GM23338 (cell line): Measurements from ENCODE around the gene BMPR1B. TPM values are rescaled to one million over a fixed set of nuclear protein-coding genes. Genes with fewer than 3 reads are reported as not detected.

ENCODE experiments used
- ATAC-seq: fragments of 200-7000 bp; cut with Tn5 transposase; 3 replicates; pipeline ENCODE4 v1.9.1; 2020
- DNase-seq: peaks from one replicate; pipeline ENCODE4 v3.0.0-alpha.2; 2015; ENCODE audit warnings: low spot score
- H2AFZ ChIP-seq: fragments of 200-600 bp; sonication (generic); 2 replicates; pipeline ENCODE4 v1.8.0; 2016; ENCODE audit warnings: antibody characterized with exemption, mild to moderate bottlenecking, moderate library complexity
- H3F3A ChIP-seq: fragments of 200-600 bp; sonication (generic); replicated peaks from 2 replicates; pipeline ENCODE4 v1.8.0; 2017; ENCODE audit warnings: antibody characterized with exemption, mixed run types, low read depth
- H3K27ac ChIP-seq: fragments of 200-600 bp; sonication (generic); 2 replicates; pipeline ENCODE4 v1.6.1; 2016; ENCODE audit warnings: low read depth
- H3K27me3 ChIP-seq: fragments of 200-600 bp; sonication (generic); 2 replicates; pipeline ENCODE4 v1.8.0; 2016; ENCODE audit warnings: mild to moderate bottlenecking, mixed run types, moderate library complexity; ENCODE audit not compliant: insufficient read depth
- H3K36me3 ChIP-seq: fragments of 200-600 bp; sonication (generic); 2 replicates; pipeline ENCODE4 v1.8.0; 2016; ENCODE audit warnings: mild to moderate bottlenecking; ENCODE audit not compliant: insufficient read depth
- H3K4me1 ChIP-seq: fragments of 200-600 bp; sonication (generic); 2 replicates; pipeline ENCODE4 v1.8.0; 2016; ENCODE audit warnings: mild to moderate bottlenecking, moderate library complexity; ENCODE audit not compliant: insufficient read depth
- H3K4me2 ChIP-seq: fragments of 200-600 bp; sonication (generic); 2 replicates; pipeline ENCODE4 v1.7.1; 2017; ENCODE audit warnings: mixed run types
- H3K4me3 ChIP-seq: fragments of 200-600 bp; sonication (generic); 2 replicates; pipeline ENCODE4 v1.6.1; 2016; ENCODE audit warnings: mixed run types
- H3K79me2 ChIP-seq: fragments of 200-600 bp; sonication (generic); replicated peaks from 2 replicates; pipeline ENCODE4 v1.8.0; 2017; ENCODE audit warnings: mild to moderate bottlenecking; ENCODE audit not compliant: insufficient read depth
- H3K9me2 ChIP-seq: fragments of 200-600 bp; sonication (generic); 2 replicates; pipeline ENCODE4 v1.8.0; 2017; ENCODE audit not compliant: insufficient read depth
- H4K20me1 ChIP-seq: fragments of 200-600 bp; sonication (generic); replicated peaks from 2 replicates; pipeline ENCODE4 v1.8.0; 2017; ENCODE audit warnings: mild to moderate bottlenecking; ENCODE audit not compliant: insufficient read depth
- H3K27ac Mint-ChIP-seq: 2 replicates; pipeline ENCODE4 v1.8.0; 2020; ENCODE audit warnings: inconsistent platforms, mild to moderate bottlenecking, moderate library complexity, mixed read lengths
- H3K27me3 Mint-ChIP-seq: 3 replicates; pipeline ENCODE4 v1.8.0; 2022; ENCODE audit warnings: low read depth, mild to moderate bottlenecking, moderate library complexity, mixed read lengths, inconsistent platforms; ENCODE audit not compliant: insufficient read depth, poor library complexity
- H3K36me3 Mint-ChIP-seq: 3 replicates; pipeline ENCODE4 v1.8.0; 2021; ENCODE audit warnings: low read depth, mild to moderate bottlenecking, inconsistent platforms, moderate library complexity, mixed read lengths
- H3K4me1 Mint-ChIP-seq: 3 replicates; pipeline ENCODE4 v1.8.0; 2020; ENCODE audit warnings: mild to moderate bottlenecking, inconsistent platforms, mixed read lengths
- H3K4me3 Mint-ChIP-seq: 3 replicates; pipeline ENCODE4 v1.8.0; 2021; ENCODE audit warnings: moderate library complexity, mild to moderate bottlenecking, inconsistent platforms, mixed read lengths
- H3K9me3 Mint-ChIP-seq: 3 replicates; pipeline ENCODE4 v1.8.0; 2020; ENCODE audit warnings: moderate library complexity, mild to moderate bottlenecking, inconsistent platforms, mixed read lengths
- EZH2 ChIP-seq: fragments of 200-600 bp; sonication (generic); IDR thresholded peaks from one replicate; pipeline ENCODE4 v1.8.0; 2017; ENCODE audit warnings: antibody characterized with exemption, mild to moderate bottlenecking, low read depth; ENCODE audit not compliant: unreplicated experiment
- JUNB ChIP-seq: IDR thresholded peaks from one replicate; pipeline ENCODE4 v1.6.1; 2016; ENCODE audit warnings: antibody characterized with exemption; ENCODE audit not compliant: unreplicated experiment
- STAT1 ChIP-seq: IDR thresholded peaks from one replicate; pipeline ENCODE4 v1.6.1; 2016; ENCODE audit warnings: antibody characterized with exemption; ENCODE audit not compliant: unreplicated experiment
- ZNF114 ChIP-seq: fragments of 250-450 bp; sonication (Bioruptor Pico); IDR thresholded peaks from 2 replicates; pipeline ENCODE4 v1.5.0; 2020; ENCODE audit warnings: mild to moderate bottlenecking, moderate library complexity
- polyA plus RNA-seq: library from polyadenylated mRNA; unstranded; fragments of >200 nt; fragmentation: Nextera tagmentation; extraction: Ambion mirVana; gene quantifications from 2 replicates; pipeline ENCODE4 v1.2.1, GENCODE V29; 2016
- total RNA-seq: library from RNA; depleted of rRNA; stranded (reverse); fragments of >200 nt; shearing (Covaris generic); gene quantifications from 2 replicates; pipeline ENCODE4 v1.2.3, GENCODE V29; 2014
- TF ChIP-seq, protein P1 (sequence below): IDR thresholded peaks from one replicate; pipeline ENCODE4 v1.6.1; 2018; ENCODE audit warnings: antibody characterized with exemption; ENCODE audit not compliant: unreplicated experiment
- TF ChIP-seq, protein P2 (sequence below): fragments of 250-450 bp; sonication (Bioruptor Pico); IDR thresholded peaks from 2 replicates; pipeline ENCODE4 v1.5.0; 2020; ENCODE audit warnings: mild to moderate bottlenecking, moderate library complexity
- TF ChIP-seq, protein P3 (sequence below), 2 experiments: fragments of 200-600 bp in 1 of 2; sonication (generic) in 1 of 2; conservative IDR thresholded peaks; 2 replicates each; pipeline versions ENCODE4 v1.5.1 to v1.6.1; 2016 to 2017; ENCODE audit warnings: antibody characterized with exemption in 2 of 2, low read depth in 2 of 2, mild to moderate bottlenecking in 2 of 2, moderate library complexity in 1 of 2

The BMPR1B gene
- total and polyA plus RNA-seq, 2 experiments from 2014 or later = 0.48 to 1.0 TPM

- Histone ChIP-seq H3K4me3 (no peak overlapping the region), H3K4me2 (no peak overlapping the region), H3K79me2 (no peaks in the 10 kb centered on the region), H3K27ac (no peak overlapping the region), H4K20me1 (no peaks in the 10 kb centered on the region), H3K27me3 (no peaks in the 10 kb centered on the region), H3K4me1 (no peaks in the 10 kb centered on the region), H3K9me2 (no peaks in the 10 kb centered on the region), H2AFZ (peak overlapping the region; percentile 70; the same call in 1 of the 2 replicates), H3F3A (no peaks in the 10 kb centered on the region), H3K36me3 (no peaks in the 10 kb centered on the region)
- DNase-seq (no peak), ATAC-seq (peak; percentile 48; the same call in 1 of the 3 replicates)
- Mint-ChIP-seq H3K9me3 (no peaks in the 10 kb centered on the region), H3K4me3 (no peak overlapping the region), H3K36me3 (no peaks in the 10 kb centered on the region), H3K27ac (no peak overlapping the region), H3K27me3 (peaks cover 2% of the 10 kb centered on the region), H3K4me1 (peaks cover 16% of the 10 kb centered on the region)
- TF ChIP-seq STAT1 = no peak
- TF ChIP-seq, protein P1, sequence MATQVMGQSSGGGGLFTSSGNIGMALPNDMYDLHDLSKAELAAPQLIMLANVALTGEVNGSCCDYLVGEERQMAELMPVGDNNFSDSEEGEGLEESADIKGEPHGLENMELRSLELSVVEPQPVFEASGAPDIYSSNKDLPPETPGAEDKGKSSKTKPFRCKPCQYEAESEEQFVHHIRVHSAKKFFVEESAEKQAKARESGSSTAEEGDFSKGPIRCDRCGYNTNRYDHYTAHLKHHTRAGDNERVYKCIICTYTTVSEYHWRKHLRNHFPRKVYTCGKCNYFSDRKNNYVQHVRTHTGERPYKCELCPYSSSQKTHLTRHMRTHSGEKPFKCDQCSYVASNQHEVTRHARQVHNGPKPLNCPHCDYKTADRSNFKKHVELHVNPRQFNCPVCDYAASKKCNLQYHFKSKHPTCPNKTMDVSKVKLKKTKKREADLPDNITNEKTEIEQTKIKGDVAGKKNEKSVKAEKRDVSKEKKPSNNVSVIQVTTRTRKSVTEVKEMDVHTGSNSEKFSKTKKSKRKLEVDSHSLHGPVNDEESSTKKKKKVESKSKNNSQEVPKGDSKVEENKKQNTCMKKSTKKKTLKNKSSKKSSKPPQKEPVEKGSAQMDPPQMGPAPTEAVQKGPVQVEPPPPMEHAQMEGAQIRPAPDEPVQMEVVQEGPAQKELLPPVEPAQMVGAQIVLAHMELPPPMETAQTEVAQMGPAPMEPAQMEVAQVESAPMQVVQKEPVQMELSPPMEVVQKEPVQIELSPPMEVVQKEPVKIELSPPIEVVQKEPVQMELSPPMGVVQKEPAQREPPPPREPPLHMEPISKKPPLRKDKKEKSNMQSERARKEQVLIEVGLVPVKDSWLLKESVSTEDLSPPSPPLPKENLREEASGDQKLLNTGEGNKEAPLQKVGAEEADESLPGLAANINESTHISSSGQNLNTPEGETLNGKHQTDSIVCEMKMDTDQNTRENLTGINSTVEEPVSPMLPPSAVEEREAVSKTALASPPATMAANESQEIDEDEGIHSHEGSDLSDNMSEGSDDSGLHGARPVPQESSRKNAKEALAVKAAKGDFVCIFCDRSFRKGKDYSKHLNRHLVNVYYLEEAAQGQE = no peak
- TF ChIP-seq EZH2 = no peak
- no peak for TF ChIP-seq JUNB
- TF ChIP-seq, protein P2, sequence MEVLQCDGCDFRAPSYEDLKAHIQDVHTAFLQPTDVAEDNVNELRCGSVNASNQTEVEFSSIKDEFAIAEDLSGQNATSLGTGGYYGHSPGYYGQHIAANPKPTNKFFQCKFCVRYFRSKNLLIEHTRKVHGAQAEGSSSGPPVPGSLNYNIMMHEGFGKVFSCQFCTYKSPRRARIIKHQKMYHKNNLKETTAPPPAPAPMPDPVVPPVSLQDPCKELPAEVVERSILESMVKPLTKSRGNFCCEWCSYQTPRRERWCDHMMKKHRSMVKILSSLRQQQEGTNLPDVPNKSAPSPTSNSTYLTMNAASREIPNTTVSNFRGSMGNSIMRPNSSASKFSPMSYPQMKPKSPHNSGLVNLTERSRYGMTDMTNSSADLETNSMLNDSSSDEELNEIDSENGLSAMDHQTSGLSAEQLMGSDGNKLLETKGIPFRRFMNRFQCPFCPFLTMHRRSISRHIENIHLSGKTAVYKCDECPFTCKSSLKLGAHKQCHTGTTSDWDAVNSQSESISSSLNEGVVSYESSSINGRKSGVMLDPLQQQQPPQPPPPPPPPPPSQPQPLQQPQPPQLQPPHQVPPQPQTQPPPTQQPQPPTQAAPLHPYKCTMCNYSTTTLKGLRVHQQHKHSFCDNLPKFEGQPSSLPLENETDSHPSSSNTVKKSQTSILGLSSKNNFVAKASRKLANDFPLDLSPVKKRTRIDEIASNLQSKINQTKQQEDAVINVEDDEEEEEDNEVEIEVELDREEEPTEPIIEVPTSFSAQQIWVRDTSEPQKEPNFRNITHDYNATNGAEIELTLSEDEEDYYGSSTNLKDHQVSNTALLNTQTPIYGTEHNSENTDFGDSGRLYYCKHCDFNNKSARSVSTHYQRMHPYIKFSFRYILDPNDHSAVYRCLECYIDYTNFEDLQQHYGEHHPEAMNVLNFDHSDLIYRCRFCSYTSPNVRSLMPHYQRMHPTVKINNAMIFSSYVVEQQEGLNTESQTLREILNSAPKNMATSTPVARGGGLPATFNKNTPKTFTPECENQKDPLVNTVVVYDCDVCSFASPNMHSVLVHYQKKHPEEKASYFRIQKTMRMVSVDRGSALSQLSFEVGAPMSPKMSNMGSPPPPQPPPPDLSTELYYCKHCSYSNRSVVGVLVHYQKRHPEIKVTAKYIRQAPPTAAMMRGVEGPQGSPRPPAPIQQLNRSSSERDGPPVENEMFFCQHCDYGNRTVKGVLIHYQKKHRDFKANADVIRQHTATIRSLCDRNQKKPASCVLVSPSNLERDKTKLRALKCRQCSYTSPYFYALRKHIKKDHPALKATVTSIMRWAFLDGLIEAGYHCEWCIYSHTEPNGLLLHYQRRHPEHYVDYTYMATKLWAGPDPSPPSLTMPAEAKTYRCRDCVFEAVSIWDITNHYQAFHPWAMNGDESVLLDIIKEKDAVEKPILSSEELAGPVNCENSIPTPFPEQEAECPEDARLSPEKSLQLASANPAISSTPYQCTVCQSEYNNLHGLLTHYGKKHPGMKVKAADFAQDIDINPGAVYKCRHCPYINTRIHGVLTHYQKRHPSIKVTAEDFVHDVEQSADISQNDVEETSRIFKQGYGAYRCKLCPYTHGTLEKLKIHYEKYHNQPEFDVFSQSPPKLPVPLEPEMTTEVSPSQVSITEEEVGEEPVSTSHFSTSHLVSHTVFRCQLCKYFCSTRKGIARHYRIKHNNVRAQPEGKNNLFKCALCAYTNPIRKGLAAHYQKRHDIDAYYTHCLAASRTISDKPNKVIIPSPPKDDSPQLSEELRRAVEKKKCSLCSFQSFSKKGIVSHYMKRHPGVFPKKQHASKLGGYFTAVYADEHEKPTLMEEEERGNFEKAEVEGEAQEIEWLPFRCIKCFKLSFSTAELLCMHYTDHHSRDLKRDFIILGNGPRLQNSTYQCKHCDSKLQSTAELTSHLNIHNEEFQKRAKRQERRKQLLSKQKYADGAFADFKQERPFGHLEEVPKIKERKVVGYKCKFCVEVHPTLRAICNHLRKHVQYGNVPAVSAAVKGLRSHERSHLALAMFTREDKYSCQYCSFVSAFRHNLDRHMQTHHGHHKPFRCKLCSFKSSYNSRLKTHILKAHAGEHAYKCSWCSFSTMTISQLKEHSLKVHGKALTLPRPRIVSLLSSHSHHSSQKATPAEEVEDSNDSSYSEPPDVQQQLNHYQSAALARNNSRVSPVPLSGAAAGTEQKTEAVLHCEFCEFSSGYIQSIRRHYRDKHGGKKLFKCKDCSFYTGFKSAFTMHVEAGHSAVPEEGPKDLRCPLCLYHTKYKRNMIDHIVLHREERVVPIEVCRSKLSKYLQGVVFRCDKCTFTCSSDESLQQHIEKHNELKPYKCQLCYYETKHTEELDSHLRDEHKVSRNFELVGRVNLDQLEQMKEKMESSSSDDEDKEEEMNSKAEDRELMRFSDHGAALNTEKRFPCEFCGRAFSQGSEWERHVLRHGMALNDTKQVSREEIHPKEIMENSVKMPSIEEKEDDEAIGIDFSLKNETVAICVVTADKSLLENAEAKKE (CRISPR knock-in tag) = no peak
- no peak for TF ChIP-seq ZNF114 (CRISPR knock-in tag)
- TF ChIP-seq, protein P3, sequence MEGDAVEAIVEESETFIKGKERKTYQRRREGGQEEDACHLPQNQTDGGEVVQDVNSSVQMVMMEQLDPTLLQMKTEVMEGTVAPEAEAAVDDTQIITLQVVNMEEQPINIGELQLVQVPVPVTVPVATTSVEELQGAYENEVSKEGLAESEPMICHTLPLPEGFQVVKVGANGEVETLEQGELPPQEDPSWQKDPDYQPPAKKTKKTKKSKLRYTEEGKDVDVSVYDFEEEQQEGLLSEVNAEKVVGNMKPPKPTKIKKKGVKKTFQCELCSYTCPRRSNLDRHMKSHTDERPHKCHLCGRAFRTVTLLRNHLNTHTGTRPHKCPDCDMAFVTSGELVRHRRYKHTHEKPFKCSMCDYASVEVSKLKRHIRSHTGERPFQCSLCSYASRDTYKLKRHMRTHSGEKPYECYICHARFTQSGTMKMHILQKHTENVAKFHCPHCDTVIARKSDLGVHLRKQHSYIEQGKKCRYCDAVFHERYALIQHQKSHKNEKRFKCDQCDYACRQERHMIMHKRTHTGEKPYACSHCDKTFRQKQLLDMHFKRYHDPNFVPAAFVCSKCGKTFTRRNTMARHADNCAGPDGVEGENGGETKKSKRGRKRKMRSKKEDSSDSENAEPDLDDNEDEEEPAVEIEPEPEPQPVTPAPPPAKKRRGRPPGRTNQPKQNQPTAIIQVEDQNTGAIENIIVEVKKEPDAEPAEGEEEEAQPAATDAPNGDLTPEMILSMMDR (conservative IDR thresholded peaks at IDR 0.05; ENCODE audit: low read depth in 2 of 2) = no peak
Measured at GRCh38 chr4:94856030-94856429, 98.3 kb downstream of the BMPR1B start.
